Mucosa of stomach (tissue), 1 donor: ENCODE measurements around the gene LMNTD2.
A peak's percentile ranks its signal among the peaks of the same experiment; 100 is the strongest.

Source experiments
- H3K27me3 ChIP-seq: one replicate; pipeline ENCODE4 v1.7.0; 2013; ENCODE audit warnings: mild to moderate bottlenecking, low read length; ENCODE audit not compliant: control insufficient read depth, insufficient read depth
- H3K36me3 ChIP-seq: one replicate; pipeline ENCODE4 v1.7.0; 2013; ENCODE audit warnings: low read length; ENCODE audit not compliant: control insufficient read depth, insufficient read depth
- H3K4me1 ChIP-seq: one replicate; pipeline ENCODE4 v1.7.0; 2013; ENCODE audit warnings: mild to moderate bottlenecking, low read length; ENCODE audit not compliant: control insufficient read depth, insufficient read depth
- H3K4me3 ChIP-seq: one replicate; pipeline ENCODE4 v1.7.0; 2013; ENCODE audit warnings: low read length
- H3K9ac ChIP-seq: one replicate; pipeline ENCODE4 v1.7.0; 2013; ENCODE audit warnings: mild to moderate bottlenecking, low read length, moderate library complexity
- H3K9me3 ChIP-seq: one replicate; pipeline ENCODE4 v1.7.0; 2013; ENCODE audit warnings: mild to moderate bottlenecking, low read length, moderate library complexity; ENCODE audit not compliant: control insufficient read depth
- donor health status: Pancreatic carcinoma.

The LMNTD2 gene

GRCh38 chr11:560305-561147, at the start of gene LMNTD2, which contains the start of gene RASSF7:
TSS of gene LMNTD2 (minus strand) at chr11:560738. CDS start at chr11:560716, 22 bp downstream.
TSS of gene RASSF7 (plus strand) at chr11:560970. CDS start at chr11:561769, 799 bp downstream.
- Histone ChIP-seq H3K9ac (peak within 1 kb of the TSS; percentile 90), H3K4me1 (peaks cover 50% of the 10 kb centered on the region)

GRCh38 chr11:609341-609811, 48.8 kb upstream of the LMNTD2 start:
- peaks cover 30% of the 10 kb centered on the region for H3K36me3 ChIP-seq
- no peaks in the 10 kb centered on the region for H3K27me3 ChIP-seq
- H3K9me3 ChIP-seq, result no peaks in the 10 kb centered on the region
- peaks cover 27% of the 10 kb centered on the region for H3K4me1 ChIP-seq
- H3K4me3 ChIP-seq, result no peak overlapping the region
- no peak overlapping the region for H3K9ac ChIP-seq

More at GRCh38 chr11:560305-561147, at the start of gene LMNTD2, which contains the start of gene RASSF7:
- Histone ChIP-seq H3K36me3 (peaks cover 5% of the 10 kb centered on the region), H3K27me3 (peaks cover 19% of the 10 kb centered on the region), H3K4me3 (peak within 1 kb of the TSS; percentile 42), H3K9me3 (no peaks in the 10 kb centered on the region)

GRCh38 chr11:608791-609251, 48.3 kb upstream of the LMNTD2 start:
- no peaks in the 10 kb centered on the region for H3K27me3 ChIP-seq
- H3K4me1 ChIP-seq, result peaks cover 21% of the 10 kb centered on the region
- H3K4me3 ChIP-seq, result no peak overlapping the region
- H3K9me3 ChIP-seq, result no peaks in the 10 kb centered on the region
- H3K36me3 ChIP-seq, result peaks cover 30% of the 10 kb centered on the region
- H3K9ac ChIP-seq, result no peak overlapping the region

GRCh38 chr11:607971-608659, 47.6 kb upstream of the LMNTD2 start:
- no peaks in the 10 kb centered on the region for H3K9me3 ChIP-seq
- H3K27me3 ChIP-seq, result no peaks in the 10 kb centered on the region
- H3K9ac ChIP-seq, result no peak overlapping the region
- H3K4me3 ChIP-seq, result no peak overlapping the region
- peaks cover 27% of the 10 kb centered on the region for H3K36me3 ChIP-seq
- peaks cover 16% of the 10 kb centered on the region for H3K4me1 ChIP-seq

- Histone ChIP-seq H3K4me3 (no peak overlapping the region), H3K27me3 (no peaks in the 10 kb centered on the region), H3K9ac (no peak overlapping the region), H3K9me3 (no peaks in the 10 kb centered on the region), H3K36me3 (peaks cover 20% of the 10 kb centered on the region), H3K4me1 (peaks cover 7% of the 10 kb centered on the region)
Measured at GRCh38 chr11:607020-607780, 46.7 kb upstream of the LMNTD2 start.

- H3K9ac ChIP-seq, result no peak overlapping the region
- peaks cover 20% of the 10 kb centered on the region for H3K36me3 ChIP-seq
- no peaks in the 10 kb centered on the region for H3K27me3 ChIP-seq
Measured at GRCh38 chr11:606245-606644, 45.7 kb upstream of the LMNTD2 start.

GRCh38 chr11:605286-606129, 45.0 kb upstream of the LMNTD2 start:
- no peaks in the 10 kb centered on the region for H3K27me3 ChIP-seq
- H3K4me3 ChIP-seq, result no peak overlapping the region
- no peak overlapping the region for H3K9ac ChIP-seq
- peaks cover 3% of the 10 kb centered on the region for H3K4me1 ChIP-seq
- H3K36me3 ChIP-seq, result peaks cover 15% of the 10 kb centered on the region
- no peaks in the 10 kb centered on the region for H3K9me3 ChIP-seq

More at GRCh38 chr11:606245-606644, 45.7 kb upstream of the LMNTD2 start:
- Histone ChIP-seq H3K4me1 (peaks cover 3% of the 10 kb centered on the region), H3K9me3 (no peaks in the 10 kb centered on the region), H3K4me3 (no peak overlapping the region)

- Histone ChIP-seq H3K9ac (no peak overlapping the region), H3K4me3 (no peak overlapping the region), H3K4me1 (peaks cover 3% of the 10 kb centered on the region), H3K27me3 (no peaks in the 10 kb centered on the region), H3K9me3 (no peaks in the 10 kb centered on the region), H3K36me3 (peaks cover 14% of the 10 kb centered on the region)
Measured at GRCh38 chr11:603154-603553, 42.6 kb upstream of the LMNTD2 start.

- peaks cover 3% of the 10 kb centered on the region for H3K4me1 ChIP-seq
- no peaks in the 10 kb centered on the region for H3K9me3 ChIP-seq
- H3K27me3 ChIP-seq, result no peaks in the 10 kb centered on the region
- H3K4me3 ChIP-seq, result no peak overlapping the region
- no peak overlapping the region for H3K9ac ChIP-seq
- H3K36me3 ChIP-seq, result peaks cover 18% of the 10 kb centered on the region
Measured at GRCh38 chr11:601573-602245, 41.2 kb upstream of the LMNTD2 start.

- no peak overlapping the region for H3K4me3 ChIP-seq
- peaks cover 11% of the 10 kb centered on the region for H3K36me3 ChIP-seq
- H3K9ac ChIP-seq, result no peak overlapping the region
- no peaks in the 10 kb centered on the region for H3K27me3 ChIP-seq
- H3K9me3 ChIP-seq, result no peaks in the 10 kb centered on the region
- no peaks in the 10 kb centered on the region for H3K4me1 ChIP-seq
Measured at GRCh38 chr11:598005-598680, 37.6 kb upstream of the LMNTD2 start.
